ENCODE results near the gene PDE7B.
"Not testable (repeated sequence)": the region's sequence is repeated elsewhere in the genome, so short reads cannot be mapped to it uniquely, and the experiment has no call there.

The PDE7B gene

GRCh38 chr6:135842618-135843392 is 8.7 kb upstream of the PDE7B start:
- in situ Hi-C loops (cut with MboI; ENCODE audit: low sequenced_read_pairs), result no loop called here

DNA sequence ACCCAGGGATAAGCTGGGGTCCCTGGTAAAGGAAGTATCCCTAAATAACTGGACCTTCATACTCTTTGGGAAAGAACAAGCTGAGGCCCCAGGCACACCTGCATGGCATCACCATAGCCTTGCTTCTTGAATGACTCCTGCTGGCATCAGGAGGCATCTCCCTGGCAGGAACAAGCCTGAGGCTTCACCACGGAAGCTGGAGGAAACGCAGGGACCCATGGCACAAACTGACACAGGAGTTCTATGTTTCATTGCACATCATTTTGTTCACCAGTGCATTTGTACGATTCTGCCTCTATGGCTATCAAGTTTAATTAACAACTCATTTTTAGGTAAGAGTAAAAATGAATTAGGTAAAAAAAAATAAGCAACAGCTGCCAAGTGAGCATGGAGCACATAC is 619 bp upstream of the PDE7B start:
- in situ Hi-C loops (cut with MboI; ENCODE audit: low sequenced_read_pairs), result no loop called here

GRCh38 chr6:135852746-135853145 is 1.2 kb downstream of the PDE7B start:
- in situ Hi-C loops (cut with MboI; ENCODE audit: low sequenced_read_pairs), result no loop called here

- in situ Hi-C loops (cut with MboI; ENCODE audit: low sequenced_read_pairs), result no loop called here
These were observed 1.7 kb downstream of the PDE7B start for GRCh38 chr6:135853227-135853626.

GRCh38 chr6:135853986-135854385 is 2.5 kb downstream of the PDE7B start:
- in situ Hi-C loops (cut with MboI; ENCODE audit: low sequenced_read_pairs), result no loop called here

DNA sequence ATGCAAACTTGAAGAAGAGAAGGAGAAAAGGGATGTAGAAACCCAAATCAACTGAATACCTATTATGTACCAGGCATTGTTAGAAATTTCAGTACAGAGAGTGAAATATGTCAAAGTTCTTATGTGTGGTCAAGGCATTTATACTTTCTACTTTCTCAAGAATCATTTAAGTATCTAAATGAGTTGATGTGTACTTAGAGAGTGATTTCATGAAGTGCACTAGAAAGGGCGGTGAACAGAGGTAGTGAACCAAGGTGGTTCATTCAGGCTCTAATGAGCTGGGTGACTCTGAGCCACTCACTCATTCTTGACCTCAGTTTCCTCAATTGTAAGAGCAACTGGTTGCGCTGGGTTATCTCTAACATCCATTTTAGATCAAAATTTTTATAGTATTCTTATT is 3.3 kb downstream of the PDE7B start:
- in situ Hi-C loops (cut with MboI; ENCODE audit: low sequenced_read_pairs), result no loop called here

DNA sequence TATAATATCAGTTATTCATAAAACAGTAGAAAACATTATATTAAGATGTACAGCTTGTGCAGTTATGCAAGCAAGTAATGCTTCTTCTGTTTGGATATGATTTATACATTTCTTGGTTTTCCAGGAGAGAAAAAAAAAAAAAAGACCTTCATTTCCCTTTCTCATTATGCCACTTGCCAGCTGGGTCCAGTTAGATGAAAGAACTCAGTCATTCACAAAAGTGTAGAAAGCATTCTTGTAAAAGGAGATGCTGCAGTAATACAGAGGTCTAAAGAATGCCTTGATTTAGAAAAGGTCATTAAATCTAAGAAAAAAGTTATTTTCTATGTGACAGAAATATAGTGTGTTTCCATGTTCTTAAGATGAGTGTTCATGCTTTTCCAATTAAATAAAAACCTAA is 7.4 kb downstream of the PDE7B start:
- in situ Hi-C loops (cut with MboI; ENCODE audit: low sequenced_read_pairs), result no loop called here

DNA sequence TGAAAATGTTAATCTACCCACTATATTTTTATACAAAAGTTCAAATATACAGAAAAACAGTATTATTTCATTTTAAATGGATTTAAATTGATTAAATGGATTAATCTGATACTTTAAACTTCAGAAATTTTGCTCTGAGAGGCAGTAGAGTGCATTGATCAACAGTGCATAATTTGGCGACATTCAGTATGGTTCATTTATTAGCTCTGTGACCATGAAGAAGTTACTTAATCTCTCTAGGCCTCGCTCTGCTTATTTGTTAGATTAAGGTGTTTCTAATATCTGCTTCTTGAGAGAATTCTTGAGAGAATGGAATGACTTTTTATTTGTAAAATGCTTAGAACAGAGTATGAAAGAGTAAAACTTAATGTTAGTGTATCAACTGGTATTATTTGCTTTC is 8.9 kb downstream of the PDE7B start:
- in situ Hi-C loops (cut with MboI; ENCODE audit: low sequenced_read_pairs), result no loop called here

GRCh38 chr6:135861189-135861588 is 9.7 kb downstream of the PDE7B start:
- in situ Hi-C loops (cut with MboI; ENCODE audit: low sequenced_read_pairs), result no loop called here

DNA sequence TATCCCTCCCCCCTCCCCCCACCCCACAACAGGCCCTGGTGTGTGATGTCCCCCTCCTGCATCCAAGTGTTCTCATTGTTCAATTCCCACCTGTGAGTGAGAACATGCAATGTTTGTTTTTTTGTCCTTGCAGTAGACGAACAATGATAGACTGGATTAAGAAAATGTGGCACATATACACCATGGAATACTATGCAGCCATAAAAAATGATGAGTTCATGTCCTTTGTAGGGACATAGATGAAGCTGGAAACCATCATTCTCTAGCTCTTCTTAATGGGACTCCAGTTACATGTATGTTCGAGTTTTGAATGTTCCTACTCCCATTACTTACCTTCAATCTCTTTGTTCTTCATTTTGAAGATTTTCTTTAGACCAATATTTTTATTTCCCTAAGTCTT is 13.4 kb downstream of the PDE7B start:
- in situ Hi-C loops (cut with MboI; ENCODE audit: low sequenced_read_pairs), result not testable (repeated sequence)

DNA sequence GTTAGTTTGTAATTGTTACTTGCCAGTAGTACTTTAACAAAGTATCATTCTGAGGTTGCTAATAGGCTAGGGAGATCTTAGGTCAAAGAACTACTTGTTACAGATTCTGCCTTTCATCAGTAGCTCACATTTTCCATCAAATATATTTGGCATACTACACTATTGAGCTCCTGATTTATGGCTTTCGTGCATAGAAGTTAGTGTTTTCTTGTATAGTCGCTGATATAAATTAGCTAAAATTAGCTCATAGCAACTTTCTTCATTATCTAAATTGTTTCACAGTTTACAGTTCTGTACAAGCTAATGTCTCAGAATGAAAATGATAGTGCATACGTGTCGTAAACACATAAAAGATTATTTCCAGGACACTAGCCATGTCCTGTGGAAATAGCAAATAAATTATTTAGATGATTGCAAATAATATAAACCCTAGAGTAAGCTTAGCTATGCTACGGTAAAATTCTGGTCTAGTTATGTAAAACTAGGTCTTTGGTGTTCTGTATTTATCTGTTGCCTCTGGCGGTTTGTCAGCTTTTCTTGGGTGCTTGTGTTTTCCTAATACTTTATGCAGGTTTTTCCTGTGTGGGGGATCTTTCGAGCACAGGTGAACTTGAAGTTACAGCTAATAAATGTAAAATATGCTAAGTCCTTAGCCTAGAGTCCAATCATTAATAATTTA is 15.1 kb downstream of the PDE7B start:
- in situ Hi-C loops (cut with MboI; ENCODE audit: low sequenced_read_pairs), result no loop called here

GRCh38 chr6:135867332-135867731 is 15.8 kb downstream of the PDE7B start:
- in situ Hi-C loops (cut with MboI; ENCODE audit: low sequenced_read_pairs), result no loop called here

DNA sequence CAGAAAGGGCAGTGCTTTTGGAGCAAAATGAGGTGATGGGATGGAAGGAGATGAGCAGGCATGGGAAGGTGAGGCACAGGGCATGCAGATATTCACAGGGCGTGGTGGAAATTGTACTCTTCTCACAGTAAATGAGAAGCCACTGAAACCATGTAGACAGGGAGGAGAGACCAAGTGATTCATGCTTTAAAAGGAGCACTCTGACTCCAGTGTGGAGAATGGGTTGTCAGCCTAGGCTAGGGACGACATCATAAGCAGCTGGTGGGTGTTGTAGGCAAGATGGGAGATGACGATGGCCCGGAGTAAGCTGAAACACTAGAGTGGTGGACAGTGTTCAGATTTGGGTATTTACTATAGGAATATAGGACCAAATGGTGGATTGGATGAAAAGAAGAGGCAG is 18.4 kb downstream of the PDE7B start:
- in situ Hi-C loops (cut with MboI; ENCODE audit: low sequenced_read_pairs), result no loop called here

DNA sequence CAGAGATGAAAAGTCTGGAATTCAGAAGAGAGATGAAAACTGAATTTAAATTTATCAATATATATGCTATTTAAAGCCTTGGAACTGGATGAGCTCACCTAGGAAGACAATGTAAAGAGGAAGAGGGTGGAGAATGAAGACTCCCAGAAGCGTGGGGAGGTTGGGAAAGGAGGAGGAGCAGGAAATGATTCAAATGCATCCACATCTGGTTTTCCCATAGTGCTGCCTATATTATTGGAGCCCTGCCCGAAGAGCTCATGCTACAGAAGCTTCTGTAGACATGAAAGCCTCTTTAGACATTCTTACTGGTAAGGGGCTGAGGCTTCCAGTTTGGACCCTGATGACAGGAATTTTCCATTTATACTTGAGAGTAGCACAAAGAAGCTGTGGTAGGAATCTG is 19.2 kb downstream of the PDE7B start:
- in situ Hi-C loops (cut with MboI; ENCODE audit: low sequenced_read_pairs), result no loop called here

GRCh38 chr6:135871296-135871695 is 19.8 kb downstream of the PDE7B start:
- in situ Hi-C loops (cut with MboI; ENCODE audit: low sequenced_read_pairs), result no loop called here

DNA sequence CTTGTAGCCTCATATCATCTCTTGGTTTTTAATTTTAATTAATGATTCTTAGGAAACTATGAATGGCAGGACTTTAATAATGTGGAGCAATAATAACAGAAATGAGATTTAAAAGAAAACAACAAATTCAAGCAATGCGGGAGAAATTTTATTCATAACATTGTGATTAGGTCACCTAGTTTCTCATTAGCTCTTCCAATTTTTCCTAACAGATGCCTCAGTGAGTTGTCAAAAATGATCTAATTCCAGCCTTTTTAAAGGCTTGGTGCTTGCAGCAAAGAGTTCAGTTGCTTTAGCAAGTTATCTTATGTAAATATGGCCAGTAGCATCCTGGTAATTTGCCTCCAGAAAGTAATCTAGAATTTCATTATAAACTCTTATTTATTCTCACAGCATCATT is 20.4 kb downstream of the PDE7B start:
- in situ Hi-C loops (cut with MboI; ENCODE audit: low sequenced_read_pairs), result no loop called here

DNA sequence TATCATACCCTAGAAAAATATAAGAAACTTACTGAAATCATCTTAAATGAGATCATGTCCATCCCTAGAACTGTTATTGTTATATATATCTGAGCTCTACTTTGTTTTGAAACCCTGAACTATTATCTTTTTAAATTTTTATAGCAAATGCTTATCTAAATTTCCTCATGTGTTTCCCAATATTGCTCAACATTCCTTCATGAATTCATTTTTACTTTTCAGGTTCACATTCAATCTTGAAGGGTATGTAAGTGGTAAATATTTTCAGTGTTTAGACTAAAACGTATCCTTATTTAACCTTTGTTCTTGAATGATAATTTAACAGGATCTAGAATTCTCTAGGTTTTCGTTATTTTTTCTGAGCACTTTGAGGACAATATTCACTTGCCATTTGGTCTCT is 23.9 kb downstream of the PDE7B start:
- in situ Hi-C loops (cut with MboI; ENCODE audit: low sequenced_read_pairs), result no loop called here

GRCh38 chr6:135876058-135876457 is 24.6 kb downstream of the PDE7B start:
- in situ Hi-C loops (cut with MboI; ENCODE audit: low sequenced_read_pairs), result no loop called here

GRCh38 chr6:135877666-135878065 is 26.2 kb downstream of the PDE7B start:
- in situ Hi-C loops (cut with MboI; ENCODE audit: low sequenced_read_pairs), result no loop called here

DNA sequence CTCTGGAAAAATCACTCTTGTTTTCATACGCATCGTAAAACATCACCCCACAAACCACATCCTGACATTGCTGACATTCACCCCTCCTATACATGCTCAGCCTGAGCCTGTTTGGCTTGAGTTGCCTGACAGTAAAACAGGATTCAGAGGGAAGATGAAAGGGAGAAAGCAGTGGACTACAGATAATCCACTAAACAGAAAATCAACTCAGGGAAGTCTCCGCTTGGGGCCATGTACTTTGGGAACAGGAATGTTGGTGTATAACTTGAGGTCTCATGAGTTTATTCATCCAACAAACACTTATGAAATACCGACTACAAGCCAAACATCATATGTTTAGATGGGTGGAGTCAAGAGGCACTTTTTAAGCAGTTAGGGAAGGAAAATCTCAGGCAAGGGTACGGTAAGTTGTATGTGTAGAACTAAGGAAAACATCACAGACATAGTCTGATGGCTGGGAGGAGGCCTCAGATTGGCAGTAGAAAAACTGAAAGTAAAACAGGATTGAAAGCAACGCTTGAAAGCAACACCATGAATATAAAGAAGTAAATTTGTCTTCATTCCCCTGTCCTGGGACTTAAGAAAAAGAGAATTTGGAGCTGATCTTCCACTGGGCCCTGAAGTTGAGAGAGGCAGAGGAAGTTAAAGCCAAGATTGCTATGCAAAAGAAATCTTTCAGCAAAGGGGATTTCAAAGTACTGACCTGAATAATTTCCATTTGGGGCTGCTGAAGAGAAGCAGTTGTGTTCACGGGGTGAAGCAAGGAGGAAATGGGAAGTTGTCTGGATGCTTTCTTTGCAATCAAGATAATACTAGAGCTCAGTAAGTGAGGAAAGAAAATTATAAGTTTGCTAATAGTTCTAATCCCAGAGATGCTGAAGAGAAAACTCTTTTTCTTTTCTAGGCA is 28.8 kb downstream of the PDE7B start:
- in situ Hi-C loops (cut with MboI; ENCODE audit: low sequenced_read_pairs), result no loop called here

- in situ Hi-C loops (cut with MboI; ENCODE audit: low sequenced_read_pairs), result no loop called here
These were observed 31.5 kb downstream of the PDE7B start for GRCh38 chr6:135883045-135883444.

DNA sequence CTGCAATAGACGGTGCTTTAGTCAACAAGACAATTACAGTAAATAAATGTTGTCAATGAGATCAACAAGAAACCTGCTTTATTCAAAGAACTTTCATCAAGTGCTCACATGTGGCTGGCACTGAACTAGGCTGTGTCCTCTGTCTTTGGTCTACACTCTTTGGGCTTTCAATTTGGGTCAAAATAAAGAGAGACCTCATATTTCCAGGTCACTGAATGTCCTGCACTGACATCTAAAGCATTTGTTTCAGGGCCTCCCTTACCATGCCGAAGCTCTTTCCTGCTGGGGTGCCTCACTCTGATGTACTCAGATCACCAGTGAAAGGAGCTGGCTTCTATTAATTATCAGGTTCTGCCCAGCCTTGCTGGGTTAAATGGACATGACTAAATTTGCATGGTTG is 32.0 kb downstream of the PDE7B start:
- in situ Hi-C loops (cut with MboI; ENCODE audit: low sequenced_read_pairs), result no loop called here

Data from hTERT RPE-1 (cell line).